Vagina (tissue), 2 donors: ENCODE measurements around the gene FOSL1.

Source experiments
- POLR2A ChIP-seq, 2 donors: fragments of 450-650 bp; IDR thresholded peaks; one replicate each; pipeline ENCODE4 v1.6.1; 2017; ENCODE audit warnings: antibody characterized with exemption in 2 of 2, mild to moderate bottlenecking in 2 of 2, moderate library complexity in 2 of 2
- POLR2AphosphoS5 ChIP-seq, 2 donors: sonication (generic); formaldehyde crosslinking; IDR thresholded peaks; one replicate each; pipeline ENCODE4 v1.9.0; 2017; ENCODE audit warnings: antibody characterized with exemption in 2 of 2, mild to moderate bottlenecking in 2 of 2, low read depth in 1 of 2; ENCODE audit not compliant: insufficient read depth in 1 of 2
- TF ChIP-seq, protein P1 (sequence below), 3 experiments: fragments of 450-650 bp in 2 of 3; fragments of 200-600 bp in 1 of 3; sonication (generic) in 1 of 3; IDR thresholded peaks; one replicate each; pipeline ENCODE4 v1.5.1; 2017 to 2019; ENCODE audit warnings: antibody characterized with exemption in 3 of 3, mild to moderate bottlenecking in 2 of 3, moderate library complexity in 2 of 3

- TF ChIP-seq, protein P1, sequence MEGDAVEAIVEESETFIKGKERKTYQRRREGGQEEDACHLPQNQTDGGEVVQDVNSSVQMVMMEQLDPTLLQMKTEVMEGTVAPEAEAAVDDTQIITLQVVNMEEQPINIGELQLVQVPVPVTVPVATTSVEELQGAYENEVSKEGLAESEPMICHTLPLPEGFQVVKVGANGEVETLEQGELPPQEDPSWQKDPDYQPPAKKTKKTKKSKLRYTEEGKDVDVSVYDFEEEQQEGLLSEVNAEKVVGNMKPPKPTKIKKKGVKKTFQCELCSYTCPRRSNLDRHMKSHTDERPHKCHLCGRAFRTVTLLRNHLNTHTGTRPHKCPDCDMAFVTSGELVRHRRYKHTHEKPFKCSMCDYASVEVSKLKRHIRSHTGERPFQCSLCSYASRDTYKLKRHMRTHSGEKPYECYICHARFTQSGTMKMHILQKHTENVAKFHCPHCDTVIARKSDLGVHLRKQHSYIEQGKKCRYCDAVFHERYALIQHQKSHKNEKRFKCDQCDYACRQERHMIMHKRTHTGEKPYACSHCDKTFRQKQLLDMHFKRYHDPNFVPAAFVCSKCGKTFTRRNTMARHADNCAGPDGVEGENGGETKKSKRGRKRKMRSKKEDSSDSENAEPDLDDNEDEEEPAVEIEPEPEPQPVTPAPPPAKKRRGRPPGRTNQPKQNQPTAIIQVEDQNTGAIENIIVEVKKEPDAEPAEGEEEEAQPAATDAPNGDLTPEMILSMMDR (IDR thresholded peaks at IDR 0.05): no peak
- no peak for TF ChIP-seq POLR2AphosphoS5 (IDR thresholded peaks at IDR 0.05; ENCODE audit: insufficient read depth in 1 of 2, low read depth in 1 of 2)
- no peak for TF ChIP-seq POLR2A (IDR thresholded peaks at IDR 0.05)
Observed at GRCh38 chr11:65897020-65897471, 3.1 kb downstream of the FOSL1 start.
